CD4-positive, alpha-beta T cell treated with Interleukin-6 at 100 ng/mL for 8 hours (primary cell): Measurements from ENCODE around the gene LGALS1.

Experiments
- DNase-seq: peaks from one replicate; pipeline ENCODE4 v3.0.0-alpha.2; 2020; ENCODE audit warnings: mixed read lengths, low spot score

The LGALS1 gene

GRCh38 chr22:37725551-37726240 lies 50.3 kb downstream of the LGALS1 start:
- DNase-seq: no peak

DNA sequence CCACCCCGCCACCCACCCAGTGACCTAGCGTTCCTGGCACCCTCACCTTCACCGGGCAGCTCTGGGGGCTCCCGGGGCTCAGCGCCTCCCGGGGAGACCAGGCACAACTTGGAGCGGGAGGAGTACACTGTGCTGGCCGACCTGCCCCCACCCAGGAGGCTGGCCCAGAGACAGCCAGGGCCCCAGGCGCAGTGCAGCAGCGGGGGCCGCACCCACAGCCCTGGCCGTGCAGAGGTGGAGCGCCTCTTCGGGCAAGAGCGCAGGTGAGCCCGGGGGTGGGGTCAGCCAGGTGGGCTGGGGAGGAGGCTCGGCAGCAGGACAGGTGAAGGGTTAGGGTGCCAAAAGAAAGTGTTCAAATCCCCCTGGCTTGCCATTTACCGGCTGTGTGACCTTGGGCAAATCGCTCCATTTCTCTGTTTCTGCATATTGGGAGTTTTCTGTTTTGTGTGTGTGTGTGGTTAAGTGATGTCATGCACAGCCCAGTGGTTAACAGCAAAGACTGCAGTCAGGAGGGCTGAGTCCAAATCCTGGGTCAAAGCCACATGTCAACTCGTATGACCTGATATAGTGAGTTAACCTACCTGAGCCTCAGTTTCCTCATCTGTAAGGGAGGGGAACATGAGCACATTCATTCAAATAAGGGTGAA lies 50.9 kb downstream of the LGALS1 start:
- DNase-seq: no peak

- DNase-seq: no peak
Measured at GRCh38 chr22:37728620-37729019, 53.2 kb downstream of the LGALS1 start.
